Immature natural killer cell (primary cell): ENCODE data around the gene TNFRSF17. TPM values are rescaled to one million over a fixed set of nuclear protein-coding genes. Genes with fewer than 3 reads are reported as not detected.
"Not testable (repeated sequence)": the region's sequence is repeated elsewhere in the genome, so short reads cannot be mapped to it uniquely, and the experiment has no call there.

Source experiments
- DNase-seq, 3 donors: peaks; one replicate each; pipeline ENCODE4 v3.0.0; 2022; ENCODE audit warnings: mixed read lengths in 1 of 3
- H3K27ac Mint-ChIP-seq, 6 donors: one replicate each; pipeline ENCODE4 v1.8.0; 2020; ENCODE audit warnings: mixed read lengths in 6 of 6, mild to moderate bottlenecking in 5 of 6, inconsistent platforms in 4 of 6, moderate library complexity in 3 of 6
- H3K27me3 Mint-ChIP-seq, 3 donors: one replicate each; pipeline ENCODE4 v1.8.0; 2020 to 2021; ENCODE audit warnings: low read depth in 3 of 3, mild to moderate bottlenecking in 3 of 3, mixed read lengths in 3 of 3, moderate library complexity in 3 of 3, inconsistent platforms in 1 of 3
- H3K36me3 Mint-ChIP-seq, 3 donors: one replicate each; pipeline ENCODE4 v1.8.0; 2020; ENCODE audit warnings: mixed read lengths in 3 of 3, inconsistent platforms in 2 of 3, mild to moderate bottlenecking in 2 of 3
- H3K4me1 Mint-ChIP-seq, 2 donors: one replicate each; pipeline ENCODE4 v1.8.0; 2020; ENCODE audit warnings: inconsistent platforms in 2 of 2, mild to moderate bottlenecking in 2 of 2, mixed read lengths in 2 of 2, moderate library complexity in 1 of 2
- H3K4me3 Mint-ChIP-seq, 5 donors: one replicate each; pipeline ENCODE4 v1.8.0; 2020; ENCODE audit warnings: mild to moderate bottlenecking in 5 of 5, mixed read lengths in 5 of 5, inconsistent platforms in 3 of 5, moderate library complexity in 3 of 5
- H3K9me3 Mint-ChIP-seq, 6 donors: one replicate each; pipeline ENCODE4 v1.8.0; 2020; ENCODE audit warnings: mild to moderate bottlenecking in 6 of 6, mixed read lengths in 6 of 6, inconsistent platforms in 4 of 6, moderate library complexity in 3 of 6
- polyA plus RNA-seq, 3 donors: library from polyadenylated mRNA; unstranded; fragments of 300-500 nt; fragmentation: Illumina TruSeq; gene quantifications; one replicate each; pipeline ENCODE4 v1.2.3, GENCODE V29; 2021

TNFRSF17 gene
- polyA plus RNA-seq, 3 donors from 2014 or later: not detected

DNA sequence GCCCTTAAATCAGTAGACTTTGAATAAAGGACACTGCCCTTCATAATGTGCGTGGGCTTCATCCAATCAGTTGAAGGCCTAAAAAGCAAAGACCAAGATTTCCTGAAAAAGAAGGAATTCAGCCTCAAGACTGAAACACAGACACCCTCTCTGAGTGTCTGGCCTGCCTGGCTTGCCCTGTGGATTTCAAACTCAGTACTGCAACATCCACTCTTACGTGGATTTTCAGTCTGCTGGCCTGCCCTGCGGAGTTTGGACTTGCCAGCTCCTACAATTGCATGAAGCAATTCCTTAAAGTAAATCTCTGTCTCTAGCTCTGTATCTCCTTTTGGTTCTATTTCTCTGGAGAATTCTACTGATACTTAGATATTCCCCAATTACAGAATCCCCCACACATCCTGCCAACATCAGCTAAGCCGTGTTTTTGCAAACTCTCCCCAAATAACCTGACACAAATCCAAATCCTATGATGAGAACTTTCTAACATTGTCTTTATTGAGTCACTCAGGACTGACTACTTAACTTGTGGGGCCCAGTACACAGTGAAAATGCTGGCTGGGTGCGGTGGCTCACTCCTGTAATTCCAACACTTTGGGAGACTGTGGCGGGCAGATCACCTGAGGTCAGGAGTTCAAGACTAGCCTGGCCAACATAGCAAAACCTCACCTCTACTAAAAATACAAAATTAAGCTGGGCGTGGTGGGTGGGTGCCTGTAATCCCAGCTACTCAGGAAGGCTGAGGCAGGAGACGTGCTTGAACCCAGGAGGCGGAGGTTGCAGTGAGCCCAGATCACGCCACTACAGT, 7.2 kb upstream of the TNFRSF17 start:
- no peak for DNase-seq
- no peaks in the 10 kb centered on the region for H3K4me1 Mint-ChIP-seq
- H3K9me3 Mint-ChIP-seq: no peaks in the 10 kb centered on the region
- no peaks in the 10 kb centered on the region for H3K27me3 Mint-ChIP-seq
- H3K4me3 Mint-ChIP-seq: no peak overlapping the region
- H3K27ac Mint-ChIP-seq: no peak overlapping the region
- H3K36me3 Mint-ChIP-seq: peaks cover 0 to 3% (median 0%) of the 10 kb centered on the region in 3 donors

DNA sequence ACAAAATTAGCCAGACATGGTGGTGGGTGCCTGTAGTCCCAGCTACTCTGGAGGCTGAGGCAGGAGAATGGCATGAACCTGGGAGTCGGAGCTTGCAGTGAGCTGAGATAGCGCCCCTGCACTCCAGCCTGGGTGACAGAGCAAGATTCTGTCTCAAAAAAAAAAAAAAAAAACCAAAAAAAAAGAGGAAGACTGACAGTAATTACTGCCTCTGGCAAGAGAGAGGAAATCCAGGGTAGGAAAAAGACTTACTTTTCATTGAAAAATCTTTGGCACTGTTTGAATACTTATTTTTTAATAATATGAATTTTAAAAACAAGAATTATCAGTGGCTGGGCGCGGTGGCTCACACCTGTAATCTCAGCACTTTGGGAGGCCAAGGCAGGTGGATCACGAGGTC, 2.6 kb upstream of the TNFRSF17 start:
- not testable (repeated sequence) for H3K4me1 Mint-ChIP-seq, H3K27ac Mint-ChIP-seq, H3K9me3 Mint-ChIP-seq, H3K36me3 Mint-ChIP-seq, H3K27me3 Mint-ChIP-seq, DNase-seq, H3K4me3 Mint-ChIP-seq

DNA sequence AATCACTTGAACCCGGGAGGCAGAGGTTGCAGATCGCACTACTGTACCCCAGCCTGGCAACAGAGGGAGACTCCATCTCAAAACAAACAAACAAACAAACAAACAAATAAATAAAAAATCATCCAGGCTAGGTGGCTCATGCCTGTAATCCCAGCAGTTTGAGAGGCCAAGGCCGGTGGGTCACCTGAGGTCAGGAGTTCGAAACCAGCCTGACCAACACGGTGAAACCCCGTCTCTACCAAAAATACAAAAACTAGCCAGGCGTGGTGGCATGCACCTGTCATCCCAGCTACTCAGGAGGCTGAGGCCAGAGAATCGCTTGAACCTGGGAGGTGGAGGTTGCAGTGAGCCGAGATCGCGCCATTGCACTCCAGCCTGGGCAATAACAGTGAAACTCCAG, 2.0 kb upstream of the TNFRSF17 start:
- not testable (repeated sequence) for H3K27ac Mint-ChIP-seq, H3K4me1 Mint-ChIP-seq, H3K9me3 Mint-ChIP-seq, H3K27me3 Mint-ChIP-seq, H3K4me3 Mint-ChIP-seq, DNase-seq, H3K36me3 Mint-ChIP-seq

DNA sequence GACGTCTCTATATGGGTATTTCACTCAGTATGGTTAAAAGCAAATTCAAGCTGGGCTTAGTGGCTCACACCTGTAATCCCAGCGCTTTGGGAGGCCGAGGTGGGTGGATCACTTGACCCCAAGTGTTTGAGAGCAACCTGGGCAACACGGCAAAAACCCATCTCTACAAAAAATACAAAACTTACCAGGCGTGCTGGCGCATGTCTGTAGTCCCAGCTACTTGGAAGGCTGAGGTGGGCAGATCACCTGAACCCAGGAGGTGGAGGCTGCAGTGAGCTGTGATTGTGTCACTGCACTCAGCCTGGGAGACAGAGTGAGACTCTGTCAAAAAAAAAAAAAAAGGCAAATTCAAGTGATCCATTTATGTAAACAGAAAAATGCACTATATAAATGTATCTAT, 1.3 kb upstream of the TNFRSF17 start:
- Mint-ChIP-seq H3K4me1 (no peaks in the 10 kb centered on the region), H3K36me3 (peaks cover 0 to 3% (median 0%) of the 10 kb centered on the region in 3 donors), H3K4me3 (no peak overlapping the region), H3K27me3 (peaks cover 0 to 2% (median 0%) of the 10 kb centered on the region in 3 donors), H3K27ac (no peak overlapping the region), H3K9me3 (no peaks in the 10 kb centered on the region)
- DNase-seq: no peak

- Mint-ChIP-seq H3K9me3 (no peaks in the 10 kb centered on the region), H3K4me3 (no peak overlapping the region), H3K27me3 (peaks cover 0 to 3% (median 0%) of the 10 kb centered on the region in 3 donors), H3K36me3 (peaks cover 0 to under 1% (median 0%) of the 10 kb centered on the region in 3 donors), H3K27ac (no peak overlapping the region), H3K4me1 (no peaks in the 10 kb centered on the region)
- DNase-seq: no peak
These were observed 1.2 kb downstream of the TNFRSF17 start for GRCh38 chr16:11966173-11966572.

DNA sequence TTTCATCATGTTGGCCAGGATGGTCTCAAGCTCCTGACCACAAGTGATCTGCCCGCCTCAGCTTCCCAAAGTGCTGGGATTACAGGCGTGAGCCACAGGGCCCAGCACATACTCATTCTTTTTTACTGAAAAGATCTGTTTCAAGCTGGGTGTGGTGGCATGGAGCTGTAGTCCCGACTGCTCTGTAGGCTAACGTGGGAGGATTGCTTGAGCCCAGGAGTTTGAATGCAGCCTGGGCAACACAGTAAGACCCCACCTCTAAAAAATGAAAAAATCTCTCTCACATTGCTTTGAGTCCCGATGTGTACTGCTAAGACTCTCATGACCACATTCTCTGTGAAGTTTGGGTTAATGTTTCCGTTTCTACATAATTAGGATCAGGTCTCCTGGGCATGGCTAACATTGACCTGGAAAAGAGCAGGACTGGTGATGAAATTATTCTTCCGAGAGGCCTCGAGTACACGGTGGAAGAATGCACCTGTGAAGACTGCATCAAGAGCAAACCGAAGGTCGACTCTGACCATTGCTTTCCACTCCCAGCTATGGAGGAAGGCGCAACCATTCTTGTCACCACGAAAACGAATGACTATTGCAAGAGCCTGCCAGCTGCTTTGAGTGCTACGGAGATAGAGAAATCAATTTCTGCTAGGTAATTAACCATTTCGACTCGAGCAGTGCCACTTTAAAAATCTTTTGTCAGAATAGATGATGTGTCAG, 2.3 kb downstream of the TNFRSF17 start:
- Mint-ChIP-seq H3K36me3 (no peaks in the 10 kb centered on the region), H3K27me3 (peaks cover 0 to 3% (median 0%) of the 10 kb centered on the region in 3 donors), H3K27ac (no peak overlapping the region), H3K9me3 (no peaks in the 10 kb centered on the region), H3K4me1 (no peaks in the 10 kb centered on the region), H3K4me3 (no peak overlapping the region)
- DNase-seq: no peak

GRCh38 chr16:11968577-11968976, 3.6 kb downstream of the TNFRSF17 start:
- no peak overlapping the region for H3K27ac Mint-ChIP-seq

GRCh38 chr16:11970292-11970691, 5.3 kb downstream of the TNFRSF17 start:
- not testable (repeated sequence) for H3K36me3 Mint-ChIP-seq, H3K27ac Mint-ChIP-seq, H3K9me3 Mint-ChIP-seq, H3K4me1 Mint-ChIP-seq, H3K27me3 Mint-ChIP-seq, H3K4me3 Mint-ChIP-seq, DNase-seq

More at GRCh38 chr16:11968577-11968976, 3.6 kb downstream of the TNFRSF17 start:
- no peaks in the 10 kb centered on the region for H3K36me3 Mint-ChIP-seq
- no peak overlapping the region for H3K4me3 Mint-ChIP-seq
- no peak for DNase-seq
- no peaks in the 10 kb centered on the region for H3K9me3 Mint-ChIP-seq
- peaks cover 0 to 3% (median 0%) of the 10 kb centered on the region in 3 donors for H3K27me3 Mint-ChIP-seq
- H3K4me1 Mint-ChIP-seq: no peaks in the 10 kb centered on the region

DNA sequence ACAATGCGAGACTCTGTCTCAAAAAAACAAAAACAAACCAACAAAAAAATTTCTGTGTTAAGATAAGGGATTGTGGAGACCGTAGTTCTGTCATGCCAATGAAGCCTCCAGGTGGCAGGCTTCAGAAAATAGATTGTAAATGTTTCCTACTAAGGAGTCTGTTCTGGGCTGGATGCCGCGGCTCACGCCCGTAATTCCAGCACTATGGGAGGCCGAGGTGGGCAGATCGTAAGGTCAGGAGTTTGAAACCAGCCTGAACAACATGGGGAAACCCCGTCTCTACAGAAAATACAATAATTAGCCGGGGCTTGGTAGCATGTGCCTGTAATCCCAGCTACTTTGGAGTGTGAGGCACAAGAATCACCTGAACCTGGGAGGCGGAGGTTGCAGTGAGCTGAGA, 7.1 kb downstream of the TNFRSF17 start:
- DNase-seq: no peak
- Mint-ChIP-seq H3K4me3 (no peak overlapping the region), H3K9me3 (no peaks in the 10 kb centered on the region), H3K36me3 (no peaks in the 10 kb centered on the region), H3K27ac (no peak overlapping the region), H3K4me1 (peaks cover 14 to 19% of the 10 kb centered on the region in 2 donors), H3K27me3 (peaks cover 0 to 5% (median 4%) of the 10 kb centered on the region in 3 donors)

DNA sequence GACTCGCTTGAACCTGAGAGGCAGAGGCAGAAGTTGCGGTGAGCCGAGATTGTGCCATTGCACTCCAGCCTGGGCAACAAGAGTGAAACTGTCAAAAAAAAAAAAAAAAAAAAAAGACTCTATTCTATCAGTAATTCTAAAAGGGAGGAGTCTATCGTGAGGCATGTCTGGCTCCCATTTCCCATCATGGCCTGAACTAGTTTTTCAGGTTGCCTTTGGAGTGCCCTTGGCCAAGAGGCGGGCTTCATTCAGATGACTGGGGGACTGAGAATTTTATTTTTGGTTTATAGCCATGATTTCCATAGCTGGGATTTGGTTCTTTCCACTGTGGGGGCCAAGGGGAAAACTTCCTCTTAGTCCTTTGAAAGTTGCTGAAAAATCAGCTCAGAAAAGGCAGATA, 8.1 kb downstream of the TNFRSF17 start:
- peaks cover 23 to 29% of the 10 kb centered on the region in 2 donors for H3K4me1 Mint-ChIP-seq
- H3K27ac Mint-ChIP-seq: peak overlapping the region in 1 of 6 donors; percentile 17
- H3K9me3 Mint-ChIP-seq: no peaks in the 10 kb centered on the region
- no peak overlapping the region for H3K4me3 Mint-ChIP-seq
- H3K27me3 Mint-ChIP-seq: peaks cover 2 to 8% (median 4%) of the 10 kb centered on the region in 3 donors
- DNase-seq: no peak
- no peaks in the 10 kb centered on the region for H3K36me3 Mint-ChIP-seq

GRCh38 chr16:11976850-11977375, 11.9 kb downstream of the TNFRSF17 start:
- DNase-seq: no peak
- Mint-ChIP-seq H3K4me1 (peaks cover 30 to 32% of the 10 kb centered on the region in 2 donors), H3K9me3 (no peaks in the 10 kb centered on the region), H3K27ac (peak overlapping the region; percentile 75 to 93 (median 88)), H3K4me3 (peak overlapping the region; percentile 91 to 96 (median 93)), H3K27me3 (peaks cover 2 to 7% (median 4%) of the 10 kb centered on the region in 3 donors), H3K36me3 (peaks cover 0 to 4% (median 0%) of the 10 kb centered on the region in 3 donors)

GRCh38 chr16:11977376-11978041, 12.5 kb downstream of the TNFRSF17 start:
- DNase-seq: no peak
- no peaks in the 10 kb centered on the region for H3K9me3 Mint-ChIP-seq
- H3K4me3 Mint-ChIP-seq: peak overlapping the region; percentile 91 to 96 (median 93)
- peaks cover 2 to 7% (median 4%) of the 10 kb centered on the region in 3 donors for H3K27me3 Mint-ChIP-seq
- H3K4me1 Mint-ChIP-seq: peaks cover 30 to 32% of the 10 kb centered on the region in 2 donors
- H3K27ac Mint-ChIP-seq: peak overlapping the region; percentile 60 to 93 (median 88)
- peaks cover 0 to 4% (median 0%) of the 10 kb centered on the region in 3 donors for H3K36me3 Mint-ChIP-seq

DNA sequence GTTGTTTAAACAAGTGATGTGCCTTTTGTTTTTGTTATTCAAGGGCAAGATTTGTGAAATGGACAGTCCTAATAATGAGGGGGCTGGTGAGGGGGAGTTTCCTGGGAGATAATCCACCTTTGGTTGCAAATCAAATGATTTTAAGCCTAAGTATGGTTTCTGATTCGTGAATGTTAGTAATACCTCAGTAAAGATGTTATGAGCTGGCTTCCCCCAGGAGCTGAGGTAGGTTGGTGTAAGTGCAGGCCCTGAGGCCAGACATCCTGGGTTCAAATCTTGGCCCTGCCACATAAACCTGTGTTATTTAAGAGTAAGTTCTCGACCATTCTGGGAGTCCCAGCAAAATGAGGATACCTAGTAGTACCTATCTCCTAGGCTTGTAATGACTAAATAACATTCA, 13.1 kb downstream of the TNFRSF17 start:
- Mint-ChIP-seq H3K27me3 (peaks cover 2 to 7% (median 4%) of the 10 kb centered on the region in 3 donors), H3K36me3 (peaks cover 0 to 4% (median 0%) of the 10 kb centered on the region in 3 donors), H3K27ac (peak overlapping the region; percentile 60 to 93 (median 88)), H3K4me1 (peaks cover 30 to 32% of the 10 kb centered on the region in 2 donors), H3K4me3 (peak overlapping the region; percentile 91 to 96 (median 93)), H3K9me3 (no peaks in the 10 kb centered on the region)
- no peak for DNase-seq
